OCI-LY7 (cell line): ENCODE results near the gene PAM16. TPM values are rescaled to one million over a fixed set of nuclear protein-coding genes. Genes with fewer than 3 reads are reported as not detected.
A peak's percentile ranks its signal among the peaks of the same experiment; 100 is the strongest.

Experiments used
- BruUV-seq: library from RNA; stranded (reverse); fragments of 400-500 nt; replicated peaks from 2 replicates; lab custom pipeline; 2021; lab: Mats Ljungman, UMichigan
- CTCF ChIA-PET: fragments of 300-600 bp; sonication (Branson Sonifier 250); formaldehyde crosslinking; loops from one replicate; lab custom pipeline; 2022; ENCODE audit warnings: antibody characterized with exemption; ENCODE audit not compliant: unreplicated experiment; lab: Charles Lee
- POLR2A ChIA-PET: fragments of 300-600 bp; sonication (Branson Sonifier 250); formaldehyde crosslinking; loops from one replicate; lab custom pipeline; 2022; ENCODE audit warnings: antibody characterized with exemption; lab: Charles Lee
- DNase-seq: peaks from one replicate; pipeline ENCODE4 v3.0.0-alpha.2; 2015; ENCODE audit warnings: low spot score
- H2AFZ ChIP-seq: fragments of 200-600 bp; sonication (generic), shearing (Covaris generic); 2 replicates; pipeline ENCODE4 v1.6.1; 2014; ENCODE audit warnings: mild to moderate bottlenecking, antibody characterized with exemption, low read length, moderate library complexity
- H3K27ac ChIP-seq: fragments of 200-600 bp; sonication (generic); 2 replicates; pipeline ENCODE4 v1.5.1; 2014; ENCODE audit warnings: mixed run types, low read depth, mild to moderate bottlenecking, moderate library complexity, low read length, inconsistent platforms; ENCODE audit not compliant: poor library complexity, severe bottlenecking
- H3K36me3 ChIP-seq: fragments of 200-600 bp; sonication (generic); 2 replicates; pipeline ENCODE4 v1.6.1; 2014; ENCODE audit warnings: mild to moderate bottlenecking, antibody characterized with exemption, low read length, moderate library complexity, mixed read lengths; ENCODE audit not compliant: insufficient read depth
- H3K4me1 ChIP-seq: fragments of 200-600 bp; sonication (generic); 2 replicates; pipeline ENCODE4 v1.5.1; 2014; ENCODE audit warnings: mild to moderate bottlenecking, low read length; ENCODE audit not compliant: insufficient read depth, poor library complexity, severe bottlenecking
- H3K4me2 ChIP-seq: fragments of 200-600 bp; sonication (generic); 2 replicates; pipeline ENCODE4 v1.6.1; 2014; ENCODE audit warnings: mild to moderate bottlenecking, low read length
- H3K4me3 ChIP-seq: fragments of 200-600 bp; sonication (generic); 2 replicates; pipeline ENCODE4 v1.5.1; 2014; ENCODE audit warnings: mild to moderate bottlenecking, low read depth, low read length; ENCODE audit not compliant: poor library complexity, severe bottlenecking
- H3K79me2 ChIP-seq: fragments of 200-600 bp; sonication (generic); 2 replicates; pipeline ENCODE4 v1.6.1; 2016; ENCODE audit warnings: low read depth, mild to moderate bottlenecking, low read length, moderate library complexity, mixed read lengths; ENCODE audit not compliant: insufficient read depth
- H3K9me2 ChIP-seq: fragments of 200-600 bp; sonication (generic); 2 replicates; pipeline ENCODE4 v1.6.1; 2016; ENCODE audit warnings: mild to moderate bottlenecking, low read length, mixed read lengths; ENCODE audit not compliant: insufficient read depth
- H3K9me3 ChIP-seq: fragments of 200-600 bp; sonication (generic); 2 replicates; pipeline ENCODE4 v1.6.1; 2014; ENCODE audit warnings: mild to moderate bottlenecking, mixed run types, low read length, mixed read lengths
- H4K20me1 ChIP-seq: fragments of 200-600 bp; sonication (generic); 2 replicates; pipeline ENCODE4 v1.6.1; 2014; ENCODE audit warnings: mild to moderate bottlenecking, antibody characterized with exemption, low read length, moderate library complexity, mixed read lengths; ENCODE audit not compliant: insufficient read depth
- EZH2phosphoT487 ChIP-seq: fragments of 200-600 bp; sonication (generic); IDR thresholded peaks from 2 replicates; pipeline ENCODE4 v1.6.1; 2018; ENCODE audit warnings: low read depth, borderline replicate concordance, mild to moderate bottlenecking, mixed run types, antibody characterized with exemption, low read length, moderate library complexity, mixed read lengths
- intact Hi-C: fragments of 100-400 bp; cut with micrococcal nuclease; formaldehyde crosslinking; loops from one replicate; pipeline ENCODE4 v1.10.0; 2022; ENCODE audit not compliant: unreplicated experiment
- total RNA-seq, 2 experiments: library from RNA; depleted of rRNA in 1 of 2; stranded (reverse); fragments of >200 nt in 1 of 2; shearing (Covaris generic) in 1 of 2; gene quantifications; 2 replicates each; pipeline ENCODE4 v1.2.3, GENCODE V29; 2014 to 2022
- TF ChIP-seq, protein P1 (sequence below): fragments of 200-600 bp; sonication (generic); conservative IDR thresholded peaks from 2 replicates; pipeline ENCODE4 v1.5.1; 2014; ENCODE audit warnings: mild to moderate bottlenecking, antibody characterized with exemption, low read length, moderate library complexity, mixed read lengths

Gene PAM16
- total RNA-seq, 2 experiments from 2014 or later = 80.6 to 82.4 TPM

DNA sequence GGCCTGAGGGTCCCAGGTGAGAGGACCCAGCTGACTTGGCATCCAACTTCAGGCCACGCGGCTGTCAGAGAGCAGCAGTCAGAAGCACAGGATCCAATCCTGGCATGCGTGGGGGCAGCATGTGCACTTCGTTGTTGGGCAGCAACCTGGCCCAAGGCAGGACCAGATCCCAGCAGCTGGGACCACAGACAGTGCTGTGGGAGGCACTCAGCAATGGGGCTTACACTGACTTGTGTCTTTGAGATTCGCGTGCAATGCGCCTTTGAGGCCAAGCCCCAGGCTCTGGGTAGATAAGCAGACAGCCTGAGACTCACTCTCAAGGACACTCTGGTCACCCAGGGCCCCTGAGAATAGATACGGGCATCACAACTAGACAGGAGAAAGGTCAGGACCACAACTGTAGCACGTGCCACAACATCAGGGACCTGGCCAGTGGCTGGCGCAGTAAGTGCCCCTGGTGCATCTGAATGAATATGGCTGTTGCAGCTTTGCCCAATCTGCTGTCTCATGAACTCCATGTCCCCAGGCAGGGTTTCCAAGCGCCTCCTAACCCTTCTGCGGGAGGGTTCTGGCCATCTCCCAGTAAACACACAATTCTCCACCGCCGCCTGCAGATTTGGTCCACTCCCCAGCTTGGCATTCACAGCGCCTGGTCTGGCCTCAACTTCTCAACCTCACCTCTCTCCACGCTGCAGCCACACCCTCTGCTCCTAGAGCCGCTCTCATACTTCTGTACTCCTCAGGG lies 3.2 kb downstream of the PAM16 start:
- H3K79me2 ChIP-seq = peaks cover 60% of the 10 kb centered on the region
- peaks cover 18% of the 10 kb centered on the region for H3K4me1 ChIP-seq
- no TSS peak for BruUV-seq
- intact Hi-C loops = no loop called here
- H3K36me3 ChIP-seq = peaks cover 48% of the 10 kb centered on the region
- H3K27ac ChIP-seq = no peak overlapping the region
- CTCF ChIA-PET = no interaction called here
- TF ChIP-seq, protein P1, sequence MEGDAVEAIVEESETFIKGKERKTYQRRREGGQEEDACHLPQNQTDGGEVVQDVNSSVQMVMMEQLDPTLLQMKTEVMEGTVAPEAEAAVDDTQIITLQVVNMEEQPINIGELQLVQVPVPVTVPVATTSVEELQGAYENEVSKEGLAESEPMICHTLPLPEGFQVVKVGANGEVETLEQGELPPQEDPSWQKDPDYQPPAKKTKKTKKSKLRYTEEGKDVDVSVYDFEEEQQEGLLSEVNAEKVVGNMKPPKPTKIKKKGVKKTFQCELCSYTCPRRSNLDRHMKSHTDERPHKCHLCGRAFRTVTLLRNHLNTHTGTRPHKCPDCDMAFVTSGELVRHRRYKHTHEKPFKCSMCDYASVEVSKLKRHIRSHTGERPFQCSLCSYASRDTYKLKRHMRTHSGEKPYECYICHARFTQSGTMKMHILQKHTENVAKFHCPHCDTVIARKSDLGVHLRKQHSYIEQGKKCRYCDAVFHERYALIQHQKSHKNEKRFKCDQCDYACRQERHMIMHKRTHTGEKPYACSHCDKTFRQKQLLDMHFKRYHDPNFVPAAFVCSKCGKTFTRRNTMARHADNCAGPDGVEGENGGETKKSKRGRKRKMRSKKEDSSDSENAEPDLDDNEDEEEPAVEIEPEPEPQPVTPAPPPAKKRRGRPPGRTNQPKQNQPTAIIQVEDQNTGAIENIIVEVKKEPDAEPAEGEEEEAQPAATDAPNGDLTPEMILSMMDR = no peak
- TF ChIP-seq EZH2phosphoT487 = no peak
- H3K9me3 ChIP-seq = no peaks in the 10 kb centered on the region
- POLR2A ChIA-PET = no interaction called here
- DNase-seq = no peak
- H4K20me1 ChIP-seq = peaks cover 5% of the 10 kb centered on the region
- no peaks in the 10 kb centered on the region for H3K9me2 ChIP-seq
- H2AFZ ChIP-seq = no peak overlapping the region
- 0 out of 2 replicates have a peak overlapping the region, but pooled peaks have one; percentile 4 for H3K4me2 ChIP-seq
- H3K4me3 ChIP-seq = no peak overlapping the region

DNA sequence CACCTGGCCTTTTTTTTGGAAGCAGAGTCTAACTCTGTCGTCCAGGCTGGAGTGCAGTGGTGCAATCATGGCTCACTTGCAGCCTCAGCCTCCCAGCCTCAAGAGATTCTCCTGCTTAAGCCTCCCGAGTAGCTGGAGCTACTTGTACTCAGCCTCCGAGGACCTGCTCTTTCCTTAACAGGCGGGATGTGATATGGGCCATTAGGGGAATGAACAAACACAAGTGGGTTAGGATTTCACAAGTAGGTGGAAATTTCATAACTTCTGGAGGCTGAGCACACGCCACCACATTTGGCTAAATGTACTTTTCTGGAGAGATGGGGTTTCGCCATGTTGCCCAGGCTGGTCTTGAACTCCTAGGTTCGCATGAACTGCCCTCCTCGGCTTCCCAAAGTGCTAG lies 4.1 kb downstream of the PAM16 start:
- Histone ChIP-seq H3K9me2 (no peaks in the 10 kb centered on the region), H4K20me1 (peaks cover 5% of the 10 kb centered on the region), H3K79me2 (peaks cover 60% of the 10 kb centered on the region), H3K4me3 (no peak overlapping the region), H2AFZ (no peak overlapping the region), H3K27ac (no peak overlapping the region), H3K4me2 (no peak overlapping the region), H3K4me1 (peaks cover 17% of the 10 kb centered on the region), H3K36me3 (peaks cover 51% of the 10 kb centered on the region), H3K9me3 (no peaks in the 10 kb centered on the region)
- POLR2A ChIA-PET = no interaction called here
- CTCF ChIA-PET = no interaction called here
- no peak for DNase-seq
- TF ChIP-seq, protein P1 = no peak
- no peak for TF ChIP-seq EZH2phosphoT487
- BruUV-seq = no TSS peak
- intact Hi-C loops = no loop called here
